HG03558 (cell line): ENCODE results near the gene IL1A.

Source experiments
- ATAC-seq: cut with Tn5 transposase; IDR thresholded peaks from one replicate; pipeline ENCODE4 v1.9.1; 2021; ENCODE audit warnings: moderate number of reproducible peaks; ENCODE audit not compliant: unreplicated experiment; ENCODE audit errors: extremely low read depth

Gene IL1A

DNA sequence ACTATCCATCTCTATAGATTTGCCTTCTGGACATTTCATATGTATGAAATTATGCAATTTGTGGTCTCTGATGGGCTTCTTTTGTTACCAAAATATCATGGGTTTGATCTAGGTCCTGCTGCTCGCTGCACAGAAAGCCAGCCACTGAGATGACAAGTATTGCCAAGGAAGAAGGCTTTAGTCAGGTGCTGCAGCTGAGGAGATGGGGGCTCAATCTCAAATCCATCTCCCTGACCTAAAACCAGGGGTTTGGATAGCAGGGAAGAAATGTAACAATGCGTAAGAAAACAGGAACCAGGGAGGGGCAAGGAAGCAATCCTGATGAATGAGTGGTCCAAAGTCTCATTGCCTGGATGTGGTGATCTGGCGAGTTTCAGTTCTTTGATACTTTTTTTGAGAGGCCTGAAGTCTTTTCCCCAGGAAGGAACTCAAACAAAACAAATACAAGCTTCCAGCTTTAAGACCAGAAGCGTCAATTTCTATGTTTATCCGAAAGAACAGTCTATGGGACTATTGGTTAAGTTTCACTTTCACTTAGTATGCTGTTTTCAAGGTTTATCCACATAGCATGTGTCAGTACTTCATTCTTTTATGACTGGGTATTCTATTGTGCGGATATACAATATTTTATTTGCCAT lies 16.5 kb downstream of the IL1A start:
- ATAC-seq: no peak

DNA sequence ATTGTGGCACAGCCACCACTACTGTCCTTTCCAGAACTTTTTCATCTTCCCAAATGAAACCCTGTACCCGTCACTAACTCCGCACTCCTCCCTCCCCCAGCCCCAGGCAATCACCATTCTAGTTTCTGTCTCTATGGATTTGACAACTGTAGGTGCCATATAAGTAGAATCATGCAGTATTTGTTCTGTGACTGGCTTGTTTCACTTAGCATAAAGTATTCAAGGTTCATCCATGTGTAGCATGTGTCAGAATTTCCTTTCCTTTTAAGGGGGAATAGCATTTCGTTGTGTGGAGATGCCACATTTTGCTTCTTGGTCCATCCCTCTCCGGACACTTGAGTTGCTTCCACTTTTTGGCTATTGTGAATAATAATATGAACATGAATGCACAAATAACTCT lies 19.0 kb downstream of the IL1A start:
- no peak for ATAC-seq

DNA sequence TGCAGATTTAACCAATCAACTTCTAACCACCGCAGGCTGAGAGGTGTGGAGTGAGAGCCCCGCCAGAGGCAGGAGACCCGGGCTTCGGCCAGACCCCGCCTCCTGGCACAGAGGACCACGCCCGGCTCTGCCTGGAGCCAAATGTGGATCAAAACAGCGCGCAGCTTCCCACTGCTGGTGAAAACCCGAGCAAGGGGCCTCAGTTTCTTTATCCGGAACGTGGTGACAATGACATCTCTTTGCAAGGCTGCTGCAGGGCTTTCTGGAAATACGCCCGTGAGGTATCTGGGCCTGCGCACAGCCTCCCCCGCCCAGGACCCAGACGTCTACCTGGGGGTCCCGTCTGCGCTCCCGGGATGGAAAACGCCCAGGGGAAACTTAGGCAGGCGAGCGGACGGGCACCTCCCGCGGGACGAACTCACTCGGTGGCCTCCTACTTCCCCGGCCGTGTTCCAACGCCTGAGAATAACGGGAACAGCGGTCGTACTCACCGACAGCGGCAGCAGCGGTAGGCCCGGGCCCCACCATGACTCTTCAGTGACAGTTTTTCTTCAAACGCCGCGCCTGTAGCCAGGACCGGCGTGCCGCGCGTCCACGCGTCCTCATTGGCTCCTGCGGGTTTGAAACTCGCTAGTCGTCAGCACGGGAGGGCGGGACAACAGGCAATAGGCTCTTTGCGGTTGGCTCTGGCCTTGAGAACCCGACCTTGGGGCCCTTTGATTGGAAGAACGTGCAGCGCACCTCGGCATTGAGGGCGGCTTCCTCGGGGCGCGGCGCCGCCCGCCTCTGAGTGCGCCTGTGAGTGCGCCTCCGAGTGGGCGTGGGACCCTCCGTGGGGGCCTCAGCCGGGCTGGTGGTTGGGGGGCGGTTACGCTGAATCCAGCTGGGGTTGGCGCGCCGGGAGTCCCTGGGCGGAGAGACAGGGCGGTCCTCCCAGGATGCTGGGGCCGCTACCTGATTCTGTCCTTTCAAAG lies 19.9 kb downstream of the IL1A start, which contains the start of gene CKAP2L:
TSS of gene CKAP2L (minus strand) at position 539 of the 974 bp plus-strand sequence. CDS start at position 528, 11 bp downstream.
- ATAC-seq: peak; percentile 95

DNA sequence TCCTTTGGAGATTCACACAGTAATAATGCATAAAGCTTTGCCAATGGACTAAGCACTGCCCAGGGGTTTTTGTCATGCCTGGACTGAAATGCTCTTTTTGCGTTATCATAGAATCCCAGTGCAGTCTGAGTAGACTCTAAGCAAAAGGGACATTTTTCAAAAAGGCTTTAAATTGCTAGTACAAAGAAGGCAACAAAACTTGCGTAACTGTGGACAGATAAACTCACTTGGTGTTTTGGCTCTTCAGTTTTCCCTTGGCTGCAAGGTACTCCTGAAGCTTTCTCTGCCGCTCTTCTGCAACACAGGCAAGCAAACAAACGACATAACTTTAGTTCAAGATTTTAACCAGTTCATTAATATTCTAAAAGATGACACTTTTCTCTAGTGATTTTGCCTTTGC lies 22.0 kb downstream of the IL1A start:
- no peak for ATAC-seq

DNA sequence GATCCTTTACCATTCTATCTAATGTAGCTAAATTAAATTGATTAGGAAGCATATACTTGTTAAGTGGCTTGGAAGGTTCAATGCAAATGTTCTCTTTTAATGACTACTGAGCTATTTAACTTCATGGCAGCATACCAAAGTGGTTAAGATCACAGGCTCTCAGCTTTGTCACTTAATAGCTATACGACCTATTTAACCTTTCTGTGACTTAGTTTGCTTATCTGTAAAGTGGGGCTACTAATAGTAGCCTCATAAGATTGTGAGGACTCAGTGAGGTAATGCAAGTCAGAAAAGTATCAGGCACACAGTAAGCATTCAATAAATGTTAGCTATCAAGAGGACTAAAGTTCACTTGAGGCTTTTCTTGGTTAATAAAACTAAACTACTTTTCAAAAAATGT lies 24.1 kb downstream of the IL1A start:
- no peak for ATAC-seq

DNA sequence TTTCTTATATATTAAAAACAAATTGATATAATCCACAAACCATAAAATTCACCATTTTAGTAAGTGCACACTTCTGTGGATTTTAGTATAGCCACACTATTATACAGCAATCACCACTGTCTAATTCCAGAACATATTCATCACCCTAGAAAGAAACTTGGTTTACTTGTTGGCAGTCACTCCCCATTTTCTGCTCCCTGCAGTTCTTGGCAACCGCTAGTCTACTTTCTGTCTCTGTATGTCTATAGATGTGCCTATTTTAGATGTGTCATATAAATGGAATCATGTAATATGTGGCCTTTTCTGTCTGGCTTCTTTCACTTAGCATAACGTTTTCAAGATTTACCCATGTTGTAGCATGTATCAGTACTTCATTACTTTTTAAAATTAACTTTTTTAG lies 25.6 kb downstream of the IL1A start:
- no peak for ATAC-seq

DNA sequence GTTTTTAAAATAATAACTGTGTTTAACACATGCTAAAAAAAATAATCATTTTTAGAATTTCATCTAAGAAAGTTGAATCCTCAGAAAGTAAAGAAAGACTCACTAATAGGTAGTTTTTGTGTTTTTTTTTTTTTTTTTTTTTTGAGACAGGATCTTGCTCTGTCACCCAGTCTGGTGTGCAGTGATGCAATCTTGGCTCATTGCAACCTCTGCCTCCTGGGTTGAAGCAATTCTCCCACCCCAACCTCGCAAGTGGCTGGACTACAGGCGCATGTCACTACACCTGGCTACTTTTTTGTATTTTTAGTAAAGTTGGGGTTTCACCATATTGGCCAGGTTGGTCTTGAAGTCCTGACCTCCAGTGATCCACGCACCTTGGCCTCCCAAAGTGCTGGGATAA lies 27.0 kb downstream of the IL1A start:
- ATAC-seq: no peak

DNA sequence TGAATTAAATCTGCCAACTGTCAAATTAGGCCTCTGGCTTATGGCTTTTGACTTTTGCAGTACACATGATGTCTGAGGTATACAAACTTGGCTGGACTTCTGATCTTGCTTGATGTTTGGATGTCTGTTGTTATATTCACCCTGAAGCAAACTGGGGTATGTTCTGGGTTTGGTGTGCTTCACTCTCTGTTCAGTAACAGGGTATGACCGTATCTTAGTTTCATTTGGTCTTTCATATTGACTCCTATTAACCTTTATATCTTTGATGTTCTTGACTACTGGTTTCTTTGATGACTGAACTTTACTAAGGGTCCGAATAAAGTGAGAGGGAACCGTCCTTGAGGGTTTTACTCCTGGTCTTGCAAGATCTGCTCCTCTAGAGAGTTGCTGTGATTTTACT lies 28.1 kb downstream of the IL1A start:
- ATAC-seq: no peak

DNA sequence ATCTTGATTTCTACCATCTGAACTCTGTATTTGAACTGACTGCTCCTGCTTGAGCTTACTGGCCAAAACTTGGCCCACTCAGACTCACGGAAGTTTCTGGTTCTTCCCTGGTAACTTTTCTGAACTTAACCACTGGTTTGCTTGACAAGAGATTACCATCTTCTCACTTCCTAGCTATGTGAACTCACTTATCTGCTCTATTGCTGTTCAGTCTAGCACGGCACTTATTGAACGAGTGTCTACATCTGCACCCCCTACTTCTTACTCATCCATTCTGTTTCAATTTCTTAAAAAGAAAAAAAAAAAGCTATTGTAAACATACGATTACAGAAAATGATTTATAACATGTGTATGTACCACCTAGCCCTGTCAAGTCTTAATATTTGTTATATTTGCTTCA lies 28.8 kb downstream of the IL1A start:
- no peak for ATAC-seq

DNA sequence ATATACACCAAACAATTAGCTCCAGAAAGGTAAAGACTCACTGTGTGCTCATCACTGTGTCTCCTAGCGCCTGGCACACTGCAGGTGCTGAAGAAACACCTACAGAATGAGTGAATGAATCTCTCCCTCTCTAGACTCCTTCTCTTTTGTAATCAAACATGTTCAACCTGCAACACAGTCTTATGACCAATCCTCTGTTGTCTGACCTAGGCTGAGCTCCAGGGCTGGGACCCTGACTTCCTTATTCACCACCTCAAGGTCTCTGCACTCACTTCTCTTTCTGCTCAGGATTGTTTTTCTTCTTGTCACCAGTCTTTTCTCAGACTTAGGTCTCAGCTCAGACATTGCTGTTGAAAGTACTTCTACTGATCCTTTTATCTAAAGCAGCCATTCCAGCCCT lies 29.7 kb downstream of the IL1A start:
- ATAC-seq: no peak

DNA sequence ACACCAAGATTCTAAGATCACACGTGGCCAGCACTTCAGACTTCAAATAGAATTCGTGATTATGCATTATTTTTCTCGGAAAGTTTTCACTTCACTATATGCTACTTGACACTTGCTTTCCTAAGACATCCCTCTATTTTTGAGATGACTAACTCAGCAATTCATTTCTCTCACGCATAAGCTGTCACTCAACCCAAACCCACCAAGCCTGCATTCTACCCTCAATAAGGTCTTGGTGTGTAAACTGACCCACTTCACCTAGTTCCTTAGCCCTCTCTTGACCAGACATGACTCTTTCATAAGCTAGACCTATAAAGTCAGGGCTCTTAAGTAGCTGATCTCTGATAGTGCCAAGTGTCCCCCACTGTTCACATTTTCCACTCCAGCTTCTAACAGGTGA lies 31.6 kb downstream of the IL1A start:
- no peak for ATAC-seq

DNA sequence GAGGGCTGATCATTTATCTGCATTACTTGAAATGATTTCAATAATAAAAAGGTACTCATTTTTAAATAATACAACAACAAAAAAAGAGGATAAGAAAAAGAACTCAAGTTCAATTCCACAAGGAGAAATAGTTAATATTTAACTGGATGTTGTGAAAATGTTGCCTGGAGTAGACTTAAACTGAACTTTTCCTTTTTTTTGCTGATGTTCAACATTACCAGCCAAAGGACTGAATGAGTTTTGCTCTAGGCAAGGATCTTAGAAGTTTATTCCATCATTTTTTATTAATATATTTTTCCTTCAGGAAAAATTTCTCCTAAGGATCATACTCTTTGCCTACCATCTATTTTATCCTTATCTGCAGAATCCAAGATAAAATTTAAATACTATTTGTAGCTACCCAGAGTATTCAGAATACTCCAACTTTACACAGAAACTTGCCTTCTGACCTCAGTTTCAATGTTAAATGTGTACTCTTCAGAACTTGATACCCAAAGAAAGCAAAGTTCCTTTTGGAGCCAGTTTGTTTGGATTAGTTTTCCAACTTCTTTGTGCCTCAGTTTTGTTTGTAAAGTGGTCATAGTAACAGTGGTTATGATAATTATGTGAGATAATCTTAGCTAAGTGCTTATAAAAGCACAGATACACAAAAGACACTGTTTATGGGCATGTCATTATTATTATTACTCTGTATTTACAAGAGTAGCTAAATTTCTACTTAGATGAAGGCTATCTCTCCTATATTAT lies 32.7 kb downstream of the IL1A start:
- ATAC-seq: no peak

DNA sequence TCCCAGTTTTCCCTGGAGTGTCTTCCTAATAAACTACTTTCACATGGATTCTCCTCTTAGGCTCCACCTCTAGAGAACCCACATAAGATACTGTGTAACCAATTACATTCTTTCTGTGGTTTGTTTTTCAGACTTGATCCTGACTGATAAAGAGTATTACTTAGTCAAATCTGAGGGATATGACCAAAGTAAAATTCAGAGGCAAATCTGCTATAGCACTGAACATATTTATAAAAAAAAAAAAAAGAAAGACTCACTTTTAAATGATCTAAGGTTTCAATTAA lies 33.8 kb downstream of the IL1A start:
- ATAC-seq: no peak

DNA sequence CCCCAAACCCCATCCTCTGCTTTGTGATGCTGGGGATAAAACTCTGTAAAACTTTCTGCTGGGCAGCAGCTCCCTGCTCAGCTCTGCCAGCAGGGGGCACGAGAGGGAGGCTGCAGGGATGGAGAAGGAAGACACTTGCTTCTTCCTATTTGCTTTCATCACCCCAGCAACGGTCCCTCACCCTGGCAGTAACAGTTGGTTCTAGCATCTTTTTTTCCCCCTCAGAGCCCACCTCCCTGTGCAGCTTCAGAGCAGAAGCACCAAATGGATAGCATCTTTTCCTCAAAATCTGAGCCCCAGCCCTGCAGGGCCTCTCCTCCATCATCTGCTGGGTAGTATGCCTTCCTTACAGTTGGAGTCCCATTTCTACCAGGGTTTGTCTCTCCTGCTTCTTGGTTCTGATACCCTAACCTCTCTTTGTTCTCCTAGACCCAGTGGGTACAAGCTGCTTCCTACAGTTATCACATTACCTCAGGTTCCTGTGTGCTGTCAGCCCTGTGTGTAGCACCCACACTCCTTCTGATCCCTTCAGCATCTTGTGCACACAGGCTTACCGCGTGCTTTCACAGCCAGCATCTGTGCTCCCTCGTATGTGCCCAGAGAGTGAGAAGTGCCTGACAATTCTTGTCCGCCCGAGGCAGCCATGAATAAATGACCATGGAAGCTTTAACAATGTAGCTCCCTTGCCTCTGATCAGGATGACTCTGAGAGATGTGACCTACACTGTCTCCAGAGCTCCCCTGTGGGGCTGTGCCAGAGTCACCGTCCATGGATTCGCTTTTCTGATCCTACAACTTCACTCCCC lies 34.3 kb downstream of the IL1A start:
- ATAC-seq: peak; percentile 59

DNA sequence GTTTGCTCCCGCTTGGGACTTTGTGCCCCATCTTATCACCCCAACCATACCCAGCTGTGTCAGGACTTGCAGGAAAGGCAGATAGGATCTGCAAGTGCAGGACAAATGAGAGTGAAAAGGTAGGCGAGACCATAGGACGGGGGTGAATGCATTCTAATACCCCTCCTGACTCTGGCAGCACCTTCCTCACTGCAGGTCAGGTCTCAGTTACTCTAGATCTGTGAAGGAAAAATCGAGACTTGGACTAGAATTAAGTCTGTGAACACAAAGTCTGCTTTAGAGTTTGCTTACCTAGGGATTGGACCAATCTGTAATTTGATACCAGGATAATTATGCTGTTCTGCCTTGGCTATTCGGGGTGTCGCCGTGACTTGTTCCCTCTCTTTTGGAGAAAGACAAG lies 43.8 kb downstream of the IL1A start:
- no peak for ATAC-seq

DNA sequence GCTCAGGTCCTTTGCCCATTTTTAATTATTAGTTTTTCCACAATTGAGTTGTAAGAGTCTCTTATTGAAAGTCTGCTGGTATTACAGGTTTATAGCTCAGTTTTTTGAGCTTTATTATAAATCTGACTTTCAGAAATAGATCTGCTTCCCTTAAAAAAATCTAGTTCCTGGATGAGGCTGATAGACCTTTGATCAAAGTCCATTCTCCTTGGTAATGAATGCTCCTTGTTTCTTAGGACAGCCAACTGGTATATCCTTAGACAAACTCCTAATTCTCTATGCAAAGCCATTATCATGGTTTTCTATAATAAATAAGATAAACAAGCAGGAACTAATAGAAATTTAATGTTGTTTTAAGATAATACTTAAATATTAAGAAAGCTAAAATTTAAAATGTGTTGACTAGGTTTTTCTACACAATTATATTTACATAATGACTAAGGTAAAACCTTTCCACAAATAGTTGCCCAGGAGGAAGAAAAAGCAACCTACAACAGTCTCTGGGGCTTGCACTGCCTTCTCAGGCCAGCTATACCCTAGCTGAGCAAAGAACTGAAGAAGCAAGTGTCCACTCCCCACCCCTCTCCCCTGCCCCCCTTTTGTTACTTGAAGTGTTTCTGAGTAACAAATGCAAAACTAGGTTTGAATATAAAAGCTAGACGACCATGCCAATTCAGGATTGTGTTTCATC lies 46.6 kb downstream of the IL1A start:
- no peak for ATAC-seq

DNA sequence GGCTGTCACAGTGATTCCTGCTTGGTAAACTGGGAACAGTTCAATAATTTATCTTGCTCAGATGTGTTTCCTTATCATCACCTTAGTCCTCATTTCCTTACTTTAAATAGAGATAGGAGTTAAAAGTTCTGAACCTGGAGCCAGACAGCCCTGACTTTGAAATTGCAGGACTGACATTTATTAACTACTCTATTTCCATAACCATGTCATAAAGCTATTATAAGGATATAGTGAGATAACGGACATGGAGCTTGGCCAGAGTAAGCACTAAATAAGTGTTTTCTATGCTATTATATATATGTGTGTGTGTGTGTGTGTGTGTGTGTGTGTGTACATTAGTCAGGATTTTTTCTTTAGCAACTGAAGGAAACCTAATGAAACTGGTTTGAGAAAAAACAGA lies 50.4 kb downstream of the IL1A start:
- ATAC-seq: no peak

DNA sequence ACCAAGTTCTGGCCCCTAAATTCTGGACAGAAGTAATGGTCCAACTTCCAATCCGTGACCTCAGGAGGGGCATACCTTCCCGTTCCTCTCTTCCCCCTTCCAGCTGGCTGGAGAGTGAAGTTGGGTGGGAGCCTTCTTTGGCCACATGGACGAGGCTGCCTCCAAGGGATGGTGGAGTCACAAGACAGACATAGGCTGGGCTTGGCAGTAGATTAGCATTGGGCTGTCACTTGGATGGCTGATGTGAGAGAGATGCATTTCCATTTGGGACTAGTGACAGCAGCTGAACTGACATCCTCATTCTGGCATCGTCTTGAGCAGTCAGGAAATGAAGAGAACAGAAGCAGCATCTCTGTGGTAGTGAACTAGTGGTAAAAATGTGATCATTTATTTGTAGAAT lies 50.8 kb downstream of the IL1A start:
- ATAC-seq: no peak

DNA sequence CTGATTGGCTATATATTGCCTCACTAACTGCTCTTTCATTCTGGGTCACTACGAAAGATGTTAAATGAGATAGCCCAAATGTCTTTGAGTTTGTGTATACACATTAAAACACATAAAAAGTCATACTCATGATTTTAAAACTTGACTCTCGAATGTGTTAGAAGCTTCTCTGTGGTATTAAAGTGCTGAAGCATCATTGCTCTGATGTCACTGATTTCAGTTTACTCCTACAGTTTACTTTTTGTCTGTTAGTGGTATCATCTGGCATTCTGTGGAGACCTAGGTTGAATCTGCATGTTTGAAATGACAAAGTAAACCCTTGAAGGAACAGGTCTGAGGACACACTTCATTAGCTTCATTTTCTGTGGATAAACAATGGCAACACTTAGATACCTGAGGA lies 52.8 kb downstream of the IL1A start:
- ATAC-seq: no peak

DNA sequence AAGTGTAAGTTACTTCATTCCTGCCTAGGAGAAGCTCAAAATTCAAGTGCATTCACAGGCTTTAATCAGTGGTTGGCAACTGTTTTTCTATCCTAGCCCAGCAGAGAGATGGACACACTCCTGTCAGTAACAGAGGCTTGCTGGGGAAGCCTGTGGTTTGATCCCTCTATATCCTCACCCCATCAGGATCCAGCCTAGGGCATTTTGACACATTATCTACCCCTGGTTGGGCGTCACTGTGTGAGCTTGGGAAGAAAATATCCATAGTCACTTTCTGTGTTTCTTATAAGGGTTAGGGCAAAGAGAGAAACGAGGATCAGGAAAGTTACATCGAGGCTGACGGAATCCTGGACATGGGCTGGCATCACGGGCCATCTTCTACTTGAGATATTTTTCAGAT lies 53.5 kb downstream of the IL1A start:
- no peak for ATAC-seq
